Parathyroid adenoma (tissue), 2 donors: ENCODE results near the gene COMMD4.

Experiments
- H2AFZ ChIP-seq: fragments of 300-600 bp; sonication (generic); one replicate; pipeline ENCODE4 v1.7.0; 2017; ENCODE audit warnings: antibody characterized with exemption, mild to moderate bottlenecking
- H3K27ac ChIP-seq: fragments of 300-600 bp; sonication (generic); one replicate; pipeline ENCODE4 v1.7.0; 2017
- H3K27me3 ChIP-seq: fragments of 300-600 bp; sonication (generic); one replicate; pipeline ENCODE4 v1.7.0; 2017; ENCODE audit warnings: low read length; ENCODE audit not compliant: control insufficient read depth, insufficient read depth
- H3K36me3 ChIP-seq: fragments of 300-600 bp; sonication (generic); one replicate; pipeline ENCODE4 v1.7.0; 2017; ENCODE audit warnings: low read length; ENCODE audit not compliant: control insufficient read depth, insufficient read depth
- H3K4me1 ChIP-seq: fragments of 300-600 bp; sonication (generic); one replicate; pipeline ENCODE4 v1.7.0; 2017; ENCODE audit warnings: control low read depth
- H3K4me2 ChIP-seq: fragments of 300-600 bp; sonication (generic); one replicate; pipeline ENCODE4 v1.7.0; 2017; ENCODE audit warnings: low read length
- H3K4me3 ChIP-seq: fragments of 300-600 bp; sonication (generic); one replicate; pipeline ENCODE4 v1.7.0; 2017; ENCODE audit warnings: low read depth, low read length
- H3K79me2 ChIP-seq: fragments of 300-600 bp; sonication (generic); one replicate; pipeline ENCODE4 v1.7.0; 2017; ENCODE audit warnings: control low read depth
- H3K9ac ChIP-seq: fragments of 300-600 bp; sonication (generic); one replicate; pipeline ENCODE4 v1.7.0; 2017; ENCODE audit warnings: mild to moderate bottlenecking
- H3K9me3 ChIP-seq: fragments of 300-600 bp; sonication (generic); one replicate; pipeline ENCODE4 v1.7.0; 2017; ENCODE audit warnings: low read length; ENCODE audit not compliant: control insufficient read depth
- TF ChIP-seq, protein P1 (sequence below): fragments of 300-600 bp; sonication (generic); IDR thresholded peaks from one replicate; pipeline ENCODE4 v1.7.0; 2017; ENCODE audit warnings: antibody characterized with exemption, mild to moderate bottlenecking
- donor health status: primary hyperparathyroidism.

Gene COMMD4

DNA sequence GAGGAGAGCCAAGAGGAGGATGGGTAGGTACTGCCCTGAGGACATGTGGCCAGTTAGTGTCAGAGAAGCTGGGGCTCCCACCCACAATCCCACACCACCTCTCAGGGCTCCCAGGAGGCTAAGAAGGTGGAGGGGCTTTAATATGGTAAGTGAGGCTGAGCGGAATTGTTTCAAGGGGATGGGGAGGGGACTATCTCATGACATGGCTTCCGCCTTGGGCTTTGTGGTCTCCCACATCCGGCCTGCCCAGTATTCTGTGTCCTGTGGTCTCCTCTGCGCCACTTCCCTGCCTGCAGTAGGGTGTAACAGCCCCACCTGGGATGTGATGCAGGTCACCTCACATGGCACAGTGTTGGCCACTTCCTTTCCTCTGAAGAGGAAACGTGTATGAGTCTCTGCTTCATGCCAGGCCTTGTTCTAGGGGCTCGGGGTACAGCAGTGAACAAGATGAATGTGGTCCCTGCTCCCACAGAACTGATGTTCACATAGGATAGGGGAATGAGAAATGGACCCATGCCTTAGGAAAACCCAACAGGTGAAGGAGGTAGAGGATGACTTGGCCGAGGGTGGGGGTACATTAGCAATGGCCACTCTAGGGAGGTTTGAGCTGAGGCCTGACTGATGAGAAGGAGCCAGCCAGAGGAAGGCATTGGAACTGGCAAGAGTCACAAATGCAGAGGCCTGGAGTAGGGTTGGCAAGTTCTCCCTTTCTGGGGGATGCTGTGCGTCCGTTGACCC, 14.2 kb downstream of the COMMD4 start:
- H3K4me1 ChIP-seq, result no peaks in the 10 kb centered on the region
- TF ChIP-seq, protein P1, sequence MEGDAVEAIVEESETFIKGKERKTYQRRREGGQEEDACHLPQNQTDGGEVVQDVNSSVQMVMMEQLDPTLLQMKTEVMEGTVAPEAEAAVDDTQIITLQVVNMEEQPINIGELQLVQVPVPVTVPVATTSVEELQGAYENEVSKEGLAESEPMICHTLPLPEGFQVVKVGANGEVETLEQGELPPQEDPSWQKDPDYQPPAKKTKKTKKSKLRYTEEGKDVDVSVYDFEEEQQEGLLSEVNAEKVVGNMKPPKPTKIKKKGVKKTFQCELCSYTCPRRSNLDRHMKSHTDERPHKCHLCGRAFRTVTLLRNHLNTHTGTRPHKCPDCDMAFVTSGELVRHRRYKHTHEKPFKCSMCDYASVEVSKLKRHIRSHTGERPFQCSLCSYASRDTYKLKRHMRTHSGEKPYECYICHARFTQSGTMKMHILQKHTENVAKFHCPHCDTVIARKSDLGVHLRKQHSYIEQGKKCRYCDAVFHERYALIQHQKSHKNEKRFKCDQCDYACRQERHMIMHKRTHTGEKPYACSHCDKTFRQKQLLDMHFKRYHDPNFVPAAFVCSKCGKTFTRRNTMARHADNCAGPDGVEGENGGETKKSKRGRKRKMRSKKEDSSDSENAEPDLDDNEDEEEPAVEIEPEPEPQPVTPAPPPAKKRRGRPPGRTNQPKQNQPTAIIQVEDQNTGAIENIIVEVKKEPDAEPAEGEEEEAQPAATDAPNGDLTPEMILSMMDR, result no peak
- H3K79me2 ChIP-seq, result no peaks in the 10 kb centered on the region
- no peak overlapping the region for H3K27ac ChIP-seq
- no peak overlapping the region for H3K4me2 ChIP-seq
- H3K36me3 ChIP-seq, result no peaks in the 10 kb centered on the region
- H3K9ac ChIP-seq, result no peak overlapping the region
- no peak overlapping the region for H3K4me3 ChIP-seq
- H3K9me3 ChIP-seq, result no peaks in the 10 kb centered on the region
- no peaks in the 10 kb centered on the region for H3K27me3 ChIP-seq
- H2AFZ ChIP-seq, result no peak overlapping the region

DNA sequence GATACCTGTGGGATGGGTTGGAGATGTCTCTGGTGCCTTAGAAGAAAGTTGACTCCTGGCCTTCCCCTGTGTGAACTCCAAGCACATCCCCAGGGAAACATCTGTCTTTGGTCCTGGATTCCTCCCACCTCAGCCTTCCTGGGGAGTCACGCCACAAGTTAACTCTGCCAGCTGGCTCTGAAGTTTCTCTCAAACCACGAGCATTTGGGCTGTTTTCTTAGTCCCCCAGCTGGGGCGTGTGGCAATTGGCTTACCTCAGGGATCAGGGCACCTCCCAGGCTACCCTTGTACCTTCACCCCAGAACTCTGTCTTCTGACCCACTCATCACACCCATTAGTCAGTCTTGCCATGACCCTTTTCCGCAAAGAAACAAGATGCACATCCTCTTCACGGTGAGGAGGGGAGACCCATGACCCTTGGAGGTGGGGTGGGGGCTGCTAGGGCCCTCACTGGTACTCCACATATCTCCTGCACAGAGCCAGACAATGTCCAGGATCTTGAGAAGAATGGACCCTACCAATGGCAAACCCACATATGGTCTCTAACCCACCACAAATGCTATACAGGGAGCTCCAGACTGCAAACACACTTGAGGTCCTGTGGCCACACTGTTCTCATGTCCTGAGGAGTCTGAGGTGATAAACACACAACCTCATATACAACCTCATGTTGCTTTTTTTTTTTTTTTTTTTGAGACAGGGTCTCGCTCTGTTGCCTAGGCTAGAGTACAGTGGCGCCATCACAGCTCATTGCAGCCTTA, 14.9 kb downstream of the COMMD4 start:
- no peaks in the 10 kb centered on the region for H3K79me2 ChIP-seq
- no peak overlapping the region for H3K4me2 ChIP-seq
- TF ChIP-seq, protein P1, result no peak
- H3K9ac ChIP-seq, result no peak overlapping the region
- no peaks in the 10 kb centered on the region for H3K9me3 ChIP-seq
- no peak overlapping the region for H3K4me3 ChIP-seq
- H3K27me3 ChIP-seq, result no peaks in the 10 kb centered on the region
- H3K4me1 ChIP-seq, result no peaks in the 10 kb centered on the region
- H3K36me3 ChIP-seq, result no peaks in the 10 kb centered on the region
- no peak overlapping the region for H2AFZ ChIP-seq
- H3K27ac ChIP-seq, result no peak overlapping the region

DNA sequence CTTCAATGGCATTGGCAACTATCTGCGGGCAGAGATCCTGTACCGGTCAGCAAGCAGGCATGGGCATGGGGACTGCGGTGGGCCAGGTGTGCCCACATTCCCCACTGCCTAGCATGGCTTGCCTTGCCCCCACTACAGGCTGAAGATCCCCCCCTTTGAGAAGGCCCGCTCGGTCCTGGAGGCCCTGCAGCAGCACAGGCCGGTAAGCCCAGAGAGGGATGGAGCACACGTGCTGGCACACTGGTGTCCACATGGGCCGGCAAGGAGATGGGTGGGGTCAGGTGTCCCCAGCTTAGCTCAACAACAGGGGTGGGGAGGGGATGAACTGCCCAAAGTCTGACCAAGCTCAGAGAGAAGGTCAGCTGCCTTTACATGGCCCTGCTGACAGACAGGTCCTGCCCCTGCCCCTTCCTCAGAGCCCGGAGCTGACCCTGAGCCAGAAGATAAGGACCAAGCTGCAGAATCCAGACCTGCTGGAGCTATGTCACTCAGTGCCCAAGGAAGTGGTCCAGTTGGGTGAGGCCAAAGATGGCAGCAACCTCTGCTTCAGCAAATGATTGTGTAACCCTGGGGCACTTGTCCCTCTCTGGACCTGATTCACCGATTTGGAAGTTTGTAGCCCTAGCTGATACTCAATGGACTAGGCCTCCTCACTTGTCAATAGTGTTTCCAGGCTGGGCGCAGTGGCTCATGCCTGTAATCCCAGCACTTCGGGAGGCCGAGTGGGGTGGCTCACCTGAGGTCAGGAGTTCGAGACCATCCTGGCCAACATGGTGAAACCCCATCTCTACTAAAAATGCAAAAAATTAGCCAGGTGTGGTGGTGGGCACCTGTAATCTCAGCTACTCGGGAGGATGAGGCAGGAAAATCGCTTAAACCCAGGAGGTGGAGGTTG, 16.6 kb downstream of the COMMD4 start:
- Histone ChIP-seq H3K9ac (no peak overlapping the region), H3K4me1 (no peaks in the 10 kb centered on the region), H2AFZ (no peak overlapping the region), H3K27me3 (no peaks in the 10 kb centered on the region), H3K27ac (no peak overlapping the region), H3K36me3 (no peaks in the 10 kb centered on the region), H3K4me2 (no peak overlapping the region), H3K9me3 (no peaks in the 10 kb centered on the region), H3K79me2 (no peaks in the 10 kb centered on the region), H3K4me3 (no peak overlapping the region)
- TF ChIP-seq, protein P1, result no peak

DNA sequence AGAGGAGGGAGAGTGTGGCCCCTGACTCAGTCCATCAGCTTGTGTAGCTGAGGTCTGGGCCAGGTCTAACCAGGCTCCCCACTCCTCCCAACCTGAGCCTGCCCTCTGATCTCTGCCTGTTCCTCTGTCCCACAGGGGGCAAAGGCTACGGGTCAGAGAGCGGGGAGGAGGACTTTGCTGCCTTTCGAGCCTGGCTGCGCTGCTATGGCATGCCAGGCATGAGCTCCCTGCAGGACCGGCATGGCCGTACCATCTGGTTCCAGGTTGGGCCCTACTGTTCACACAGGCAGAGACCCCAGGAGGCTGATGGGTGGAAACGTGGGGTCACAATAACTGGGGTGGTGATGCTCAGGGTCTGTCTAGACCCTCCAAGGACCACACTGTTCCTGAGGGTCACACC, 17.7 kb downstream of the COMMD4 start:
- H3K4me3 ChIP-seq, result no peak overlapping the region
- no peak overlapping the region for H3K9ac ChIP-seq
- H3K9me3 ChIP-seq, result no peaks in the 10 kb centered on the region
- no peak overlapping the region for H3K27ac ChIP-seq
- no peaks in the 10 kb centered on the region for H3K36me3 ChIP-seq
- no peak overlapping the region for H3K4me2 ChIP-seq
- no peaks in the 10 kb centered on the region for H3K27me3 ChIP-seq
- H3K4me1 ChIP-seq, result no peaks in the 10 kb centered on the region
- H3K79me2 ChIP-seq, result no peaks in the 10 kb centered on the region
- TF ChIP-seq, protein P1, result no peak
- no peak overlapping the region for H2AFZ ChIP-seq
